ENCODE data around the gene PSMB11. TPM values are rescaled to one million over a fixed set of nuclear protein-coding genes. Genes with fewer than 3 reads are reported as not detected.

The PSMB11 gene, protein sequence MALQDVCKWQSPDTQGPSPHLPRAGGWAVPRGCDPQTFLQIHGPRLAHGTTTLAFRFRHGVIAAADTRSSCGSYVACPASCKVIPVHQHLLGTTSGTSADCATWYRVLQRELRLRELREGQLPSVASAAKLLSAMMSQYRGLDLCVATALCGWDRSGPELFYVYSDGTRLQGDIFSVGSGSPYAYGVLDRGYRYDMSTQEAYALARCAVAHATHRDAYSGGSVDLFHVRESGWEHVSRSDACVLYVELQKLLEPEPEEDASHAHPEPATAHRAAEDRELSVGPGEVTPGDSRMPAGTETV
- total RNA-seq (2014; rRNA removed) (not detected in 2 replicates), Bru-seq, nascent RNA (not detected), BruChase-seq, experiment 1, labeled RNA remaining after a 6-hour chase (not detected), BruChase-seq, experiment 2, labeled RNA remaining after a 2-hour chase (not detected)
- long read RNA-seq: 0 reads

DNA sequence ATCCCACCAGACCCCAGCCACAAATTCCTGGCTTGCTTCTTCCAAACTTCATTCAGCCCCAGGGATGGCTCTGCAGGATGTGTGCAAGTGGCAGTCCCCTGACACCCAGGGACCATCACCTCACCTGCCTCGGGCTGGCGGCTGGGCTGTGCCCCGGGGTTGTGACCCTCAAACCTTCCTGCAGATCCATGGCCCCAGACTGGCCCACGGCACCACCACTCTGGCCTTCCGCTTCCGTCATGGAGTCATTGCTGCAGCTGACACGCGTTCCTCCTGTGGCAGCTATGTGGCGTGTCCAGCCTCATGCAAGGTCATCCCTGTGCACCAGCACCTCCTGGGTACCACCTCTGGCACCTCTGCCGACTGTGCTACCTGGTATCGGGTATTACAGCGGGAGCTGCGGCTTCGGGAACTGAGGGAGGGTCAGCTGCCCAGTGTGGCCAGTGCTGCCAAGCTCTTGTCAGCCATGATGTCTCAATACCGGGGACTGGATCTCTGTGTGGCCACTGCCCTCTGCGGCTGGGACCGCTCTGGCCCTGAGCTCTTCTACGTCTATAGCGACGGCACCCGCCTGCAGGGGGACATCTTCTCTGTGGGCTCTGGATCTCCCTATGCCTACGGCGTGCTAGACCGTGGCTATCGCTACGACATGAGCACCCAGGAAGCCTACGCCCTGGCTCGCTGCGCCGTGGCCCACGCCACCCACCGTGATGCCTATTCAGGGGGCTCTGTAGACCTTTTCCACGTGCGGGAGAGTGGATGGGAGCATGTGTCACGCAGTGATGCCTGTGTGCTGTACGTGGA is at the start of gene PSMB11:
TSS of gene PSMB11 (plus strand) at position 51 of the 804 bp plus-strand sequence. CDS start at position 65, 14 bp downstream.
- H3K4me3 ChIP-seq (ENCODE audit: low read length): no peak within 1 kb of the TSS
- peak within 1 kb of the TSS; percentile 29; the same call in 1 of the 2 replicates for H3K4me2 ChIP-seq (ENCODE audit: low read length)
- no peaks in the 10 kb centered on the region for H3K79me2 ChIP-seq (ENCODE audit: low read length)
- H4K20me1 ChIP-seq (ENCODE audit: low read length): no peaks in the 10 kb centered on the region
- H3K9ac ChIP-seq (ENCODE audit: low read length): no peak within 1 kb of the TSS
- no peaks in the 10 kb centered on the region for H3K9me3 ChIP-seq (ENCODE audit: low read length)
- H2AFZ ChIP-seq (ENCODE audit: low read length): no peak within 1 kb of the TSS
- POLR2A ChIA-PET (ENCODE audit: unreplicated experiment): interaction anchor here (0.6 kb wide), 1 partner anchor 18 kb away, joined by 6 read pairs; no protein-coding TSS in a partner anchor
- intact Hi-C loops (cut with micrococcal nuclease): no loop called here
- TF ChIP-seq, protein P1, sequence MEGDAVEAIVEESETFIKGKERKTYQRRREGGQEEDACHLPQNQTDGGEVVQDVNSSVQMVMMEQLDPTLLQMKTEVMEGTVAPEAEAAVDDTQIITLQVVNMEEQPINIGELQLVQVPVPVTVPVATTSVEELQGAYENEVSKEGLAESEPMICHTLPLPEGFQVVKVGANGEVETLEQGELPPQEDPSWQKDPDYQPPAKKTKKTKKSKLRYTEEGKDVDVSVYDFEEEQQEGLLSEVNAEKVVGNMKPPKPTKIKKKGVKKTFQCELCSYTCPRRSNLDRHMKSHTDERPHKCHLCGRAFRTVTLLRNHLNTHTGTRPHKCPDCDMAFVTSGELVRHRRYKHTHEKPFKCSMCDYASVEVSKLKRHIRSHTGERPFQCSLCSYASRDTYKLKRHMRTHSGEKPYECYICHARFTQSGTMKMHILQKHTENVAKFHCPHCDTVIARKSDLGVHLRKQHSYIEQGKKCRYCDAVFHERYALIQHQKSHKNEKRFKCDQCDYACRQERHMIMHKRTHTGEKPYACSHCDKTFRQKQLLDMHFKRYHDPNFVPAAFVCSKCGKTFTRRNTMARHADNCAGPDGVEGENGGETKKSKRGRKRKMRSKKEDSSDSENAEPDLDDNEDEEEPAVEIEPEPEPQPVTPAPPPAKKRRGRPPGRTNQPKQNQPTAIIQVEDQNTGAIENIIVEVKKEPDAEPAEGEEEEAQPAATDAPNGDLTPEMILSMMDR (conservative IDR thresholded peaks at IDR 0.05; ENCODE audit: low read depth, low read length): no peak
- TF ChIP-seq EZH2 (IDR thresholded peaks at IDR 0.05; ENCODE audit: low read length, unreplicated experiment) (no peak), EZH2phosphoT487 (IDR thresholded peaks at IDR 0.05; ENCODE audit: borderline replicate concordance, low read length) (no peak)
- CTCF ChIA-PET: interaction anchor here (0.6 kb wide), 1 partner anchor 66 kb away, joined by 4 read pairs; no protein-coding TSS in a partner anchor
- no peaks in the 10 kb centered on the region for H3K9me2 ChIP-seq (replicated peaks; ENCODE audit: low read length)
- no TSS peak for BruUV-seq (replicated peaks)
- H3K27ac ChIP-seq (ENCODE audit: low read length): no peak within 1 kb of the TSS; the same call in 1 of the 2 replicates
- H3K4me1 ChIP-seq (ENCODE audit: insufficient read depth, low read length): peaks cover 20% of the 10 kb centered on the region
- no peaks in the 10 kb centered on the region for H3K27me3 ChIP-seq (ENCODE audit: low read length)
- DNase-seq (no peak), ATAC-seq (no peak; the same call in 1 of the 2 replicates)
- H3F3A ChIP-seq (ENCODE audit: low read length, unreplicated experiment): no peaks in the 10 kb centered on the region
- no peaks in the 10 kb centered on the region for H3K36me3 ChIP-seq (ENCODE audit: low read depth, low read length)

DNA sequence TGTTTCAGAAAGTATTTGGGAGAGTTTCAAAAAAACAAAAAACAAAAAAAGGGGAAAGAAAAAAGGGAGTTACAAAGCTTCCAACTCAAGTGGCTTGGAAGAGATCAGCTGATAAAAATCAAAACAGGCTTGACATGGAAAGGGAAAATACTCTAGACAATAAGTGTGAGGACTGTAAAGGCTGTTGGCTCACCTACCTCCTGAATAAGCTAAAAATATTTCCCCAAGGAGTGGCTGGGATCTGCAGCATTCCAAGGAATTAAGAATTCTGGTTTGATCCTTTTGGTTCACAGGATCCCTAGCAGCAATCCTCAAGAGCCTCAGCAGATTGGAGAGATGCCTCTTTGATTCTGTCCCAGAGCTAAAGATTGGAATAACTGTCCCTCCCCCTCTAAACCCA is 48.5 kb upstream of the PSMB11 start:
- H3K4me2 ChIP-seq (ENCODE audit: low read length): no peak overlapping the region
- no peak overlapping the region for H3K9ac ChIP-seq (ENCODE audit: low read length)
- no peak overlapping the region for H3K27ac ChIP-seq (ENCODE audit: low read length)
- H3F3A ChIP-seq (ENCODE audit: low read length, unreplicated experiment): no peaks in the 10 kb centered on the region
- intact Hi-C loops (cut with micrococcal nuclease): no loop called here
- peaks cover 5% of the 10 kb centered on the region; the same call in 1 of the 2 replicates for H3K4me1 ChIP-seq (ENCODE audit: insufficient read depth, low read length)
- H3K9me3 ChIP-seq (ENCODE audit: low read length): no peaks in the 10 kb centered on the region
- H3K79me2 ChIP-seq (ENCODE audit: low read length): no peaks in the 10 kb centered on the region
- no peak for DNase-seq
- TF ChIP-seq EZH2 (IDR thresholded peaks at IDR 0.05; ENCODE audit: low read length, unreplicated experiment): no peak
- TF ChIP-seq, protein P1 (conservative IDR thresholded peaks at IDR 0.05; ENCODE audit: low read depth, low read length): no peak
- no peak for TF ChIP-seq EZH2phosphoT487 (IDR thresholded peaks at IDR 0.05; ENCODE audit: borderline replicate concordance, low read length)
- ChIA-PET CTCF (interaction anchor here (1.5 kb wide), 1 partner anchor 75 kb away, joined by 4 read pairs; no protein-coding TSS in a partner anchor), POLR2A (ENCODE audit: unreplicated experiment) (no interaction called here)
- no peaks in the 10 kb centered on the region for H4K20me1 ChIP-seq (ENCODE audit: low read length)
- H3K9me2 ChIP-seq (replicated peaks; ENCODE audit: low read length): no peaks in the 10 kb centered on the region
- no TSS peak for BruUV-seq (replicated peaks)
- no peaks in the 10 kb centered on the region for H3K36me3 ChIP-seq (ENCODE audit: low read depth, low read length)
- H2AFZ ChIP-seq (ENCODE audit: low read length): no peak overlapping the region
- H3K27me3 ChIP-seq (ENCODE audit: low read length): no peaks in the 10 kb centered on the region
- ATAC-seq: no peak
- no peak overlapping the region for H3K4me3 ChIP-seq (ENCODE audit: low read length)

Measured in PC-3 (cell line).